Astrocyte (in vitro differentiated cells and primary cell): ENCODE measurements around the gene HBA1. TPM values are rescaled to one million over a fixed set of nuclear protein-coding genes. Genes with fewer than 3 reads are reported as not detected.

Experiments used
- DNase-seq: peaks from one replicate; pipeline ENCODE4 v3.0.0-alpha.2; 2010; ENCODE audit warnings: low read depth
- FAIRE-seq: peaks from 2 replicates; lab custom pipeline; 2011; peaks lifted over from hg19 to GRCh38; lab: Jason Lieb, UNC
- H2AFZ ChIP-seq: 2 replicates; pipeline ENCODE4 v1.6.0; 2012; ENCODE audit warnings: low read depth, low read length, inconsistent platforms
- H3K27ac ChIP-seq: 2 replicates; pipeline ENCODE4 v1.5.1; 2011; ENCODE audit warnings: low read depth, low read length, inconsistent platforms
- H3K27me3 ChIP-seq: 2 replicates; pipeline ENCODE4 v1.6.0; 2011; ENCODE audit warnings: low read length, inconsistent platforms; ENCODE audit not compliant: insufficient read depth
- H3K36me3 ChIP-seq: 2 replicates; pipeline ENCODE4 v1.5.1; 2011; ENCODE audit warnings: low read length, inconsistent platforms; ENCODE audit not compliant: insufficient read depth
- H3K4me1 ChIP-seq: 2 replicates; pipeline ENCODE4 v1.5.1; 2011; ENCODE audit warnings: low read length, inconsistent platforms; ENCODE audit not compliant: insufficient read depth
- H3K4me2 ChIP-seq: 2 replicates; pipeline ENCODE4 v1.6.0; 2012; ENCODE audit warnings: low read length, inconsistent platforms
- H3K4me3 ChIP-seq: 2 replicates; pipeline ENCODE4 v1.5.1; 2011; ENCODE audit warnings: low read depth, mild to moderate bottlenecking, low read length, inconsistent platforms; ENCODE audit not compliant: insufficient read depth
- H3K79me2 ChIP-seq: 2 replicates; pipeline ENCODE4 v1.6.0; 2012; ENCODE audit warnings: mild to moderate bottlenecking, low read length, inconsistent platforms; ENCODE audit not compliant: insufficient read depth
- H3K9ac ChIP-seq: 2 replicates; pipeline ENCODE4 v1.6.0; 2012; ENCODE audit warnings: mild to moderate bottlenecking, low read length, inconsistent platforms
- H3K9me3 ChIP-seq: 2 replicates; pipeline ENCODE4 v1.5.1; 2012; ENCODE audit warnings: low read depth, mild to moderate bottlenecking, low read length, inconsistent platforms; ENCODE audit not compliant: insufficient read depth
- H4K20me1 ChIP-seq: 2 replicates; pipeline ENCODE4 v1.6.0; 2012; ENCODE audit warnings: low read length, inconsistent platforms; ENCODE audit not compliant: insufficient read depth
- H3K27ac Mint-ChIP-seq: one replicate; pipeline ENCODE4 v1.8.0; 2021; ENCODE audit warnings: mild to moderate bottlenecking, mixed read lengths; ENCODE audit not compliant: unreplicated experiment
- H3K27me3 Mint-ChIP-seq: one replicate; pipeline ENCODE4 v1.8.0; 2021; ENCODE audit warnings: low read depth, mixed read lengths; ENCODE audit not compliant: unreplicated experiment
- H3K36me3 Mint-ChIP-seq: one replicate; pipeline ENCODE4 v1.8.0; 2021; ENCODE audit warnings: low read depth, mixed read lengths; ENCODE audit not compliant: unreplicated experiment
- H3K4me1 Mint-ChIP-seq: one replicate; pipeline ENCODE4 v1.8.0; 2021; ENCODE audit warnings: low read depth, mixed read lengths; ENCODE audit not compliant: unreplicated experiment
- H3K4me3 Mint-ChIP-seq: one replicate; pipeline ENCODE4 v1.8.0; 2021; ENCODE audit warnings: mild to moderate bottlenecking, moderate library complexity, mixed read lengths; ENCODE audit not compliant: unreplicated experiment
- H3K9me3 Mint-ChIP-seq: one replicate; pipeline ENCODE4 v1.8.0; 2021; ENCODE audit warnings: mild to moderate bottlenecking, mixed read lengths; ENCODE audit not compliant: unreplicated experiment
- EZH2 ChIP-seq: IDR thresholded peaks from 2 replicates; pipeline ENCODE4 v1.6.1; 2012; ENCODE audit warnings: mild to moderate bottlenecking, low read length, inconsistent platforms; ENCODE audit not compliant: insufficient read depth
- total RNA-seq: library from RNA; stranded (reverse); gene quantifications from 2 replicates; pipeline ENCODE4 v1.2.1, GENCODE V29; 2021
- TF ChIP-seq, protein P1 (sequence below): IDR thresholded peaks from 2 replicates; pipeline ENCODE4 v1.5.1; 2011; ENCODE audit warnings: low read depth, mild to moderate bottlenecking, inconsistent platforms, low read length, moderate library complexity; ENCODE audit not compliant: insufficient read depth

Gene HBA1
- total RNA-seq, 1 donor from 2014 or later: not detected

DNA sequence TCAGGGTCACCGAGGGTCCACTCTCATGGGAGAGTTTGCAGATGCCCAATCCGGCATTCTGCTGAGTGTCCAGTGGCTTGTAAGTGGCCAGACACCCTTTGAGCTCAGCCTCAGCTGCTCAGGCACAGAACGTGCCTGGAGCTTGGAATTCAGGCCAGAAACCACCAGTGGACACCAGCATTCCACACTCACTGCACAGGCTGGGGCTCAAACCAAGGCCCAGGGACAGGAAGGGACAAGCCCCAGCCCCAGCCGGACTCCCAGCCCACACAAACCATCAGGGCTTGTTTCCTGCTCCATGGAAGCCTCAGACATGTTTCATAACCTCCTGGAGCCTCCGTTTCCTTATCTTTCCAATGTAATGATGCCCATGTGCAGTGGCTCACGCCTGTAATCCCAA, 33.0 kb upstream of the HBA1 start:
- no peak overlapping the region for H3K27ac ChIP-seq
- no peak overlapping the region for H3K4me3 ChIP-seq
- TF ChIP-seq, protein P1, sequence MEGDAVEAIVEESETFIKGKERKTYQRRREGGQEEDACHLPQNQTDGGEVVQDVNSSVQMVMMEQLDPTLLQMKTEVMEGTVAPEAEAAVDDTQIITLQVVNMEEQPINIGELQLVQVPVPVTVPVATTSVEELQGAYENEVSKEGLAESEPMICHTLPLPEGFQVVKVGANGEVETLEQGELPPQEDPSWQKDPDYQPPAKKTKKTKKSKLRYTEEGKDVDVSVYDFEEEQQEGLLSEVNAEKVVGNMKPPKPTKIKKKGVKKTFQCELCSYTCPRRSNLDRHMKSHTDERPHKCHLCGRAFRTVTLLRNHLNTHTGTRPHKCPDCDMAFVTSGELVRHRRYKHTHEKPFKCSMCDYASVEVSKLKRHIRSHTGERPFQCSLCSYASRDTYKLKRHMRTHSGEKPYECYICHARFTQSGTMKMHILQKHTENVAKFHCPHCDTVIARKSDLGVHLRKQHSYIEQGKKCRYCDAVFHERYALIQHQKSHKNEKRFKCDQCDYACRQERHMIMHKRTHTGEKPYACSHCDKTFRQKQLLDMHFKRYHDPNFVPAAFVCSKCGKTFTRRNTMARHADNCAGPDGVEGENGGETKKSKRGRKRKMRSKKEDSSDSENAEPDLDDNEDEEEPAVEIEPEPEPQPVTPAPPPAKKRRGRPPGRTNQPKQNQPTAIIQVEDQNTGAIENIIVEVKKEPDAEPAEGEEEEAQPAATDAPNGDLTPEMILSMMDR: no peak
- TF ChIP-seq EZH2: no peak
- no peaks in the 10 kb centered on the region for H3K9me3 ChIP-seq
- H4K20me1 ChIP-seq: no peaks in the 10 kb centered on the region
- no peaks in the 10 kb centered on the region for H3K36me3 ChIP-seq
- Mint-ChIP-seq H3K27ac (peak overlapping the region; percentile 69), H3K4me1 (peaks cover 13% of the 10 kb centered on the region), H3K4me3 (peak overlapping the region; percentile 40), H3K27me3 (peaks cover 13% of the 10 kb centered on the region), H3K36me3 (no peaks in the 10 kb centered on the region), H3K9me3 (no peaks in the 10 kb centered on the region)
- H3K4me2 ChIP-seq: no peak overlapping the region
- no peak overlapping the region for H2AFZ ChIP-seq
- no peak overlapping the region for H3K9ac ChIP-seq
- no peak for FAIRE-seq
- peaks cover 3% of the 10 kb centered on the region for H3K27me3 ChIP-seq
- DNase-seq: peak; percentile 6
- no peaks in the 10 kb centered on the region for H3K79me2 ChIP-seq
- no peaks in the 10 kb centered on the region for H3K4me1 ChIP-seq

DNA sequence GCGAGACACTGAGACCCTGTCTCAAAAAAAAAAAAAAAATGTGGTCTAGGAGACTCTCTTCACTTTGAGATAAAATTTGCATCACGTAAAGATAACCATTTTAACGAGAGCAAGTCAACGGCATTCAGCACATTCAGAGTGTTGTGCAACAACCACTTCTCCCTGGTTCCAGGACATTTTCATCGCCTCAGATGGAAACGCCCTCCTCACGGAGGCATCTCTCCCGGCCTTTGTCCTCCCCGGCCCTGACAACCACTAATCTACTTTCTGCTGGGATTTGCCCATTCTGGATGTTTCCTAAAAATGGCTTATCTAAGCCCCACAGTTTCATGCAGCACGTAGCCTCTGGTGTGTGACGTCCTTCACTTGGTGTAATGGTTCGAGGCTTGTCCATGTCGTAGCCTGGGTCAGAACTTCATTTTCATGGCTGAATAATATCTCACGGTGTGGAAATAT, 31.7 kb upstream of the HBA1 start:
- Mint-ChIP-seq H3K36me3 (no peaks in the 10 kb centered on the region), H3K27ac (no peak overlapping the region), H3K27me3 (peaks cover 21% of the 10 kb centered on the region), H3K4me1 (peaks cover 21% of the 10 kb centered on the region), H3K9me3 (no peaks in the 10 kb centered on the region), H3K4me3 (no peak overlapping the region)
- DNase-seq: no peak
- no peak overlapping the region for H3K9ac ChIP-seq
- H3K36me3 ChIP-seq: no peaks in the 10 kb centered on the region
- H3K4me1 ChIP-seq: peaks cover 7% of the 10 kb centered on the region
- H3K27ac ChIP-seq: no peak overlapping the region
- TF ChIP-seq, protein P1: no peak
- no peak for TF ChIP-seq EZH2
- H3K27me3 ChIP-seq: peaks cover 3% of the 10 kb centered on the region
- H4K20me1 ChIP-seq: no peaks in the 10 kb centered on the region
- no peak for FAIRE-seq
- no peaks in the 10 kb centered on the region for H3K9me3 ChIP-seq
- H3K4me3 ChIP-seq: no peak overlapping the region
- H3K79me2 ChIP-seq: no peaks in the 10 kb centered on the region
- no peak overlapping the region for H3K4me2 ChIP-seq
- no peak overlapping the region for H2AFZ ChIP-seq

DNA sequence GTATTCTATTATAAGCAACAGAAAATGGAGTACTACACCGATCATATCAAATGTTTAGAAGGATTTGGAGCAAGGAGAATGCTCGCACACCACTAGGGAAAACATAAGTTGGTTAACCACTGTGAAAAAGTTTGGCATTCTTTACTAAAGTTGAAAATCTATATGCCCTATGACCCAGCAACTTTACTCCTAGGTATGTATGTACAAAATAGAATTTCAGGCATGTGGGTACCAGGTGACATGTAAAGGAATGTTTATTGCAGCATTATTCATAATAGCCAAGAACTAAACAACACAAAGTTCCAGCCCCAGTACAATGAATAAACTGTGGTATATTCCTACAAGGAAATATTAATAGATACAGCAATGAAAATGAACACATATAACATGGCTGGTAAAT, 29.8 kb upstream of the HBA1 start:
- Histone ChIP-seq H3K4me1 (peaks cover 7% of the 10 kb centered on the region), H3K27me3 (peaks cover 6% of the 10 kb centered on the region), H3K9me3 (no peaks in the 10 kb centered on the region), H3K4me3 (no peak overlapping the region), H3K4me2 (no peak overlapping the region), H3K9ac (no peak overlapping the region), H4K20me1 (no peaks in the 10 kb centered on the region), H2AFZ (no peak overlapping the region), H3K27ac (no peak overlapping the region), H3K36me3 (no peaks in the 10 kb centered on the region), H3K79me2 (no peaks in the 10 kb centered on the region)
- TF ChIP-seq EZH2: no peak
- TF ChIP-seq, protein P1: no peak
- Mint-ChIP-seq H3K4me3 (no peak overlapping the region), H3K9me3 (no peaks in the 10 kb centered on the region), H3K4me1 (peaks cover 21% of the 10 kb centered on the region), H3K36me3 (no peaks in the 10 kb centered on the region), H3K27me3 (peaks cover 21% of the 10 kb centered on the region), H3K27ac (no peak overlapping the region)
- FAIRE-seq (no peak), DNase-seq (no peak)
